Kidney (tissue), 11 donors: Measurements from ENCODE around the gene WASHC2A. TPM values are rescaled to one million over a fixed set of nuclear protein-coding genes. Genes with fewer than 3 reads are reported as not detected.
"Not testable (repeated sequence)": the region's sequence is repeated elsewhere in the genome, so short reads cannot be mapped to it uniquely, and the experiment has no call there.

Experiments
- DNase-seq, 5 donors: peaks; one replicate each; pipeline ENCODE4 v3.0.0-alpha.2; 2013 to 2020
- FAIRE-seq: peaks from 2 replicates; lab custom pipeline; 2012; peaks lifted over from hg19 to GRCh38; lab: Jason Lieb, UNC
- H3K27ac ChIP-seq, 2 donors: one replicate each; pipeline ENCODE4 v1.7.0; 2013; ENCODE audit warnings: low read depth in 2 of 2, low read length in 2 of 2, inconsistent platforms in 1 of 2
- H3K27me3 ChIP-seq: one replicate; pipeline ENCODE4 v1.7.1; 2013; ENCODE audit warnings: low read length, inconsistent platforms; ENCODE audit not compliant: control insufficient read depth, insufficient read depth
- H3K36me3 ChIP-seq, 3 donors: one replicate each; pipeline versions ENCODE4 v1.7.0 to v1.7.1; 2013; ENCODE audit warnings: low read length in 3 of 3, control low read depth in 1 of 3, inconsistent platforms in 1 of 3; ENCODE audit not compliant: insufficient read depth in 3 of 3, control insufficient read depth in 2 of 3
- H3K4me1 ChIP-seq, 3 donors: one replicate each; pipeline versions ENCODE4 v1.7.0 to v1.7.1; 2013; ENCODE audit warnings: low read length in 3 of 3, inconsistent platforms in 1 of 3, low read depth in 1 of 3; ENCODE audit not compliant: control insufficient read depth in 2 of 3, insufficient read depth in 2 of 3
- H3K4me3 ChIP-seq, 3 donors: one replicate each; pipeline versions ENCODE4 v1.7.0 to v1.8.1; 2013; ENCODE audit warnings: low read length in 3 of 3, control low read depth in 1 of 3, inconsistent platforms in 1 of 3
- H3K9ac ChIP-seq, 3 donors: one replicate each; pipeline versions ENCODE4 v1.7.0 to v1.7.1; 2013; ENCODE audit warnings: low read length in 3 of 3, control low read depth in 1 of 3, inconsistent platforms in 1 of 3
- H3K9me3 ChIP-seq, 3 donors: one replicate each; pipeline versions ENCODE4 v1.7.0 to v1.7.1; 2013; ENCODE audit warnings: low read length in 3 of 3, control low read depth in 1 of 3, inconsistent platforms in 1 of 3; ENCODE audit not compliant: control insufficient read depth in 2 of 3, insufficient read depth in 1 of 3
- intact Hi-C: fragments of 100-400 bp; cut with DNase I; formaldehyde crosslinking; loops from one replicate; pipeline ENCODE4 v1.11.1; 2022
- polyA plus RNA-seq: library from polyadenylated mRNA; stranded (reverse); fragments of 350-450 nt; fragmentation: Illumina TruSeq; extraction: RNeasy Lipid Tissue Mini Kit (QIAGEN cat#74804); gene quantifications from one replicate; pipeline ENCODE4 v1.2.3, GENCODE V29; 2014; ENCODE audit warnings: low read depth, low replicate concordance; ENCODE audit not compliant: insufficient read depth
- total RNA-seq: library from RNA; stranded (reverse); fragmentation: NEBNext Ultra II Directional; extraction: Animal tissue kit (Norgen Biotek cat#: 25700); gene quantifications from one replicate; pipeline ENCODE4 v1.2.1, GENCODE V29; 2021
- donor health status: control.
- donor health status: control.
- donor health status: DM: yes; HTN: yes; CAD: no.
- donor health status: Normal renal cell carcinoma (clear cell type).

Gene WASHC2A
- total and polyA plus RNA-seq, 2 donors from 2014 or later, result 24.4 to 42.2 TPM

- intact Hi-C loops, H3K4me1 ChIP-seq, H3K27me3 ChIP-seq, H3K4me3 ChIP-seq, H3K9me3 ChIP-seq, H3K36me3 ChIP-seq, H3K27ac ChIP-seq, DNase-seq, FAIRE-seq, H3K9ac ChIP-seq: not testable (repeated sequence)
Observed at GRCh38 chr10:50127770-50128292, 60.1 kb downstream of the WASHC2A start.

- H3K4me3 ChIP-seq, H3K4me1 ChIP-seq, H3K36me3 ChIP-seq, H3K27me3 ChIP-seq, H3K27ac ChIP-seq, intact Hi-C loops, H3K9me3 ChIP-seq, H3K9ac ChIP-seq, DNase-seq, FAIRE-seq: not testable (repeated sequence)
Observed at GRCh38 chr10:50131245-50131965, 63.7 kb downstream of the WASHC2A start.

GRCh38 chr10:50132322-50132721 lies 64.6 kb downstream of the WASHC2A start:
- H3K4me1 ChIP-seq, H3K9ac ChIP-seq, H3K36me3 ChIP-seq, H3K27me3 ChIP-seq, DNase-seq, H3K4me3 ChIP-seq, intact Hi-C loops, H3K27ac ChIP-seq, H3K9me3 ChIP-seq, FAIRE-seq: not testable (repeated sequence)

- H3K4me3 ChIP-seq, FAIRE-seq, DNase-seq, H3K27ac ChIP-seq, H3K4me1 ChIP-seq, intact Hi-C loops, H3K27me3 ChIP-seq, H3K36me3 ChIP-seq, H3K9me3 ChIP-seq, H3K9ac ChIP-seq: not testable (repeated sequence)
Observed at GRCh38 chr10:50132841-50133240, 65.1 kb downstream of the WASHC2A start.

- FAIRE-seq, H3K27ac ChIP-seq, H3K27me3 ChIP-seq, intact Hi-C loops, DNase-seq, H3K36me3 ChIP-seq, H3K9me3 ChIP-seq, H3K9ac ChIP-seq, H3K4me1 ChIP-seq, H3K4me3 ChIP-seq: not testable (repeated sequence)
Observed at GRCh38 chr10:50143512-50144174, 75.9 kb downstream of the WASHC2A start.

- H3K27me3 ChIP-seq, H3K27ac ChIP-seq, H3K4me3 ChIP-seq, H3K36me3 ChIP-seq, intact Hi-C loops, H3K9ac ChIP-seq, H3K4me1 ChIP-seq, FAIRE-seq, DNase-seq, H3K9me3 ChIP-seq: not testable (repeated sequence)
Observed at GRCh38 chr10:50145575-50145974, 77.8 kb downstream of the WASHC2A start.
